OCI-LY3 (cell line): ENCODE measurements around the gene TBC1D32.

ENCODE experiments used
- EZH2phosphoT487 ChIP-seq: fragments of 200-600 bp; shearing (Covaris generic); IDR thresholded peaks from 2 replicates; pipeline ENCODE4 v1.6.1; 2018; ENCODE audit warnings: antibody characterized with exemption, mixed run types, low read depth
- TF ChIP-seq, protein P1 (sequence below): fragments of 200-600, 300-600 bp; sonication (generic); IDR thresholded peaks from 2 replicates; pipeline ENCODE4 v1.5.1; 2014; ENCODE audit warnings: antibody characterized with exemption, low read length, low read depth

- TF ChIP-seq, protein P1, sequence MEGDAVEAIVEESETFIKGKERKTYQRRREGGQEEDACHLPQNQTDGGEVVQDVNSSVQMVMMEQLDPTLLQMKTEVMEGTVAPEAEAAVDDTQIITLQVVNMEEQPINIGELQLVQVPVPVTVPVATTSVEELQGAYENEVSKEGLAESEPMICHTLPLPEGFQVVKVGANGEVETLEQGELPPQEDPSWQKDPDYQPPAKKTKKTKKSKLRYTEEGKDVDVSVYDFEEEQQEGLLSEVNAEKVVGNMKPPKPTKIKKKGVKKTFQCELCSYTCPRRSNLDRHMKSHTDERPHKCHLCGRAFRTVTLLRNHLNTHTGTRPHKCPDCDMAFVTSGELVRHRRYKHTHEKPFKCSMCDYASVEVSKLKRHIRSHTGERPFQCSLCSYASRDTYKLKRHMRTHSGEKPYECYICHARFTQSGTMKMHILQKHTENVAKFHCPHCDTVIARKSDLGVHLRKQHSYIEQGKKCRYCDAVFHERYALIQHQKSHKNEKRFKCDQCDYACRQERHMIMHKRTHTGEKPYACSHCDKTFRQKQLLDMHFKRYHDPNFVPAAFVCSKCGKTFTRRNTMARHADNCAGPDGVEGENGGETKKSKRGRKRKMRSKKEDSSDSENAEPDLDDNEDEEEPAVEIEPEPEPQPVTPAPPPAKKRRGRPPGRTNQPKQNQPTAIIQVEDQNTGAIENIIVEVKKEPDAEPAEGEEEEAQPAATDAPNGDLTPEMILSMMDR, result no peak
- no peak for TF ChIP-seq EZH2phosphoT487
These were observed 301.8 kb downstream of the TBC1D32 start for GRCh38 chr6:121032268-121033006.
